Endothelial cell of coronary artery (primary cell): ENCODE measurements around the gene PLPPR2. TPM values are rescaled to one million over a fixed set of nuclear protein-coding genes. Genes with fewer than 3 reads are reported as not detected.

Experiments
- total RNA-seq: library from RNA; depleted of rRNA; stranded (reverse); fragments of >200 nt; gene quantifications from 2 replicates; pipeline ENCODE4 v1.2.3, GENCODE V29; 2014

PLPPR2 gene
- total RNA-seq, result 6.7 and 8.4 TPM in 2 replicates

GRCh38 chr19:11355160-11356073, at the start of gene PLPPR2:
PLPPR2 (plus strand) TSS chr19:11355432; CDS start chr19:11357674, 2,242 bp downstream.

GRCh38 chr19:11339254-11340098, 15.8 kb upstream of the PLPPR2 start, which contains the start of gene RAB3D:
RAB3D (minus strand) TSS chr19:11339657; CDS start chr19:11337399, 2,258 bp downstream.

GRCh38 chr19:11346104-11346940, 8.9 kb upstream of the PLPPR2 start, which contains the start of the genes CCDC159 and TMEM205:
CCDC159 (plus strand) TSS chr19:11346519; CDS start chr19:11346607, 88 bp downstream.
TMEM205 (minus strand) TSS chr19:11346268; CDS start chr19:11345619, 649 bp downstream.

GRCh38 chr19:11374433-11375142, 19.4 kb downstream of the PLPPR2 start, which contains the start of gene SWSAP1:
SWSAP1 (plus strand) TSS chr19:11374666; CDS start chr19:11374681, 15 bp downstream.

Other genes with a start within 250 kb of the PLPPR2 start
- 37.4 and 77.4 TPM in 2 replicates for gene SPC24, start 199.7 kb upstream of the PLPPR2 start, total RNA-seq
- 43.2 and 105 TPM in 2 replicates for gene KANK2, start 157.9 kb upstream of the PLPPR2 start, total RNA-seq
- not detected in 2 replicates for gene ANGPTL8, start 115.8 kb upstream of the PLPPR2 start, total RNA-seq
- 46.7 and 86.6 TPM in 2 replicates for gene DOCK6, start 92.9 kb upstream of the PLPPR2 start, total RNA-seq
- gene TSPAN16, start 59.3 kb upstream of the PLPPR2 start, total RNA-seq, result not detected in 2 replicates
- gene RAB3D, start 15.8 kb upstream of the PLPPR2 start, total RNA-seq, result 35.7 and 42.8 TPM in 2 replicates
- gene TMEM205, start 9.2 kb upstream of the PLPPR2 start, total RNA-seq, result 54.2 and 67.8 TPM in 2 replicates
- 8.3 and 11.1 TPM in 2 replicates for gene CCDC159, start 8.9 kb upstream of the PLPPR2 start, total RNA-seq
- gene SWSAP1, start 19.2 kb downstream of the PLPPR2 start, total RNA-seq, result 0.56 and 0.72 TPM in 2 replicates
- gene EPOR, start 28.9 kb downstream of the PLPPR2 start, total RNA-seq, result 6.3 and 6.7 TPM in 2 replicates
- 0.27 and 1.5 TPM in 2 replicates for gene RGL3, start 63.9 kb downstream of the PLPPR2 start, total RNA-seq
- gene ODAD3, start 79.7 kb downstream of the PLPPR2 start, total RNA-seq, result 0.09 and 0.28 TPM in 2 replicates
- 109 and 151 TPM in 2 replicates for gene PRKCSH, start 80.2 kb downstream of the PLPPR2 start, total RNA-seq
- not detected in 2 replicates for gene ELAVL3, start 125.6 kb downstream of the PLPPR2 start, total RNA-seq
- gene ZNF653, start 150.4 kb downstream of the PLPPR2 start, total RNA-seq, result 5.2 and 6.3 TPM in 2 replicates
- gene ECSIT, start 173.7 kb downstream of the PLPPR2 start, total RNA-seq, result 30.2 and 44.1 TPM in 2 replicates
- gene CNN1, start 183.4 kb downstream of the PLPPR2 start, total RNA-seq, result 2.0 and 6.9 TPM in 2 replicates
- 23.4 and 24.9 TPM in 2 replicates for gene ELOF1, start 203.8 kb downstream of the PLPPR2 start, total RNA-seq
- gene ACP5, start 222.2 kb downstream of the PLPPR2 start, total RNA-seq, result 0.09 TPM in 2 replicates
- gene ZNF627, start 242.1 kb downstream of the PLPPR2 start, total RNA-seq, result 18.7 and 21.2 TPM in 2 replicates